ENCODE measurements around the gene SOX30. TPM values are rescaled to one million over a fixed set of nuclear protein-coding genes. Genes with fewer than 3 reads are reported as not detected.

Gene SOX30
- total RNA-seq, 4 donors from 2014 or later: 0.16 to 0.19 TPM; not detected in 2

DNA sequence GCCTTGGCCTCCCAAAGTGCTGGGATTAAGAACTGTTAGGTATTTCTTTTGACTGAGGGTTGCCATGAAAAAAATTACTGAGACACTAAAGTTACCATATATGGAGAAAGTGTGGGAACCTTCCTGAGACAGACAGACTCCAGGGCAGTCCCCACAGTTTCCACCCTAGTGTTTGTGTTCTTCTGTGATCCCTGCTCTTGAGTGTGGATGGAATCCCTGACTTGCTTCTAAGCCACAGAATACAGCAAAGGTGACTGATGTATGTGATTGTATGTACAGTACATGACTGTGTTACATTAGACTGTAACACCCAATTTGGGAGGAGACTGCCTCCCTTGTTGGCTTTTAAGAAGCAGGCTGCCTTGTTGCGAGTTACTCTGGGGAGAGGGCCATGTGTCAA, 52.0 kb downstream of the SOX30 start:
- ATAC-seq: no peak
- H3K27ac ChIP-seq: no peak overlapping the region
- TF ChIP-seq EP300 (IDR thresholded peaks at IDR 0.05): no peak
- no peak for TF ChIP-seq POLR2A (IDR thresholded peaks at IDR 0.05)

DNA sequence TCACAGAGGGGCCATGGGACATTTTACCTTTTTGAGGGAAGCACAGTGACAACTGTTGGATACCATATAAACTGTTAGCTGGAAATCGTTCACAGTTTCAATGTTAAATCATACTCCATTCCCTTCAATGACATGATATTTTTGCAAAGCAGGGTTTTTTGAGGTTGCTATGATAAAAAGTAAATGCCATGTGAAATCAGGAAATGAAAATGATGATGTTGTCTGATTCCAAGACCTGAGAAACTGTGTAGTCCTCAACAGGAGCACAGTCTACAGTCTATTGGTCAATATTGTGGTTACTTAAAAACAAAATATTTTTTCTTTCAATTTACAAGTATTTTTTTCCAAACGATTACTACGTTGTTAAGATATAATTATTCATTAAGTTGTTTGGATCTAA, 52.7 kb downstream of the SOX30 start:
- no peaks in the 10 kb centered on the region for H3K4me1 ChIP-seq
- no peaks in the 10 kb centered on the region for H3K36me3 ChIP-seq
- ATAC-seq: no peak
- H3K27me3 ChIP-seq: no peaks in the 10 kb centered on the region
- TF ChIP-seq EP300 (IDR thresholded peaks at IDR 0.05) (no peak), POLR2AphosphoS5 (IDR thresholded peaks at IDR 0.05) (no peak), POLR2A (IDR thresholded peaks at IDR 0.05) (no peak)
- TF ChIP-seq, protein P1, sequence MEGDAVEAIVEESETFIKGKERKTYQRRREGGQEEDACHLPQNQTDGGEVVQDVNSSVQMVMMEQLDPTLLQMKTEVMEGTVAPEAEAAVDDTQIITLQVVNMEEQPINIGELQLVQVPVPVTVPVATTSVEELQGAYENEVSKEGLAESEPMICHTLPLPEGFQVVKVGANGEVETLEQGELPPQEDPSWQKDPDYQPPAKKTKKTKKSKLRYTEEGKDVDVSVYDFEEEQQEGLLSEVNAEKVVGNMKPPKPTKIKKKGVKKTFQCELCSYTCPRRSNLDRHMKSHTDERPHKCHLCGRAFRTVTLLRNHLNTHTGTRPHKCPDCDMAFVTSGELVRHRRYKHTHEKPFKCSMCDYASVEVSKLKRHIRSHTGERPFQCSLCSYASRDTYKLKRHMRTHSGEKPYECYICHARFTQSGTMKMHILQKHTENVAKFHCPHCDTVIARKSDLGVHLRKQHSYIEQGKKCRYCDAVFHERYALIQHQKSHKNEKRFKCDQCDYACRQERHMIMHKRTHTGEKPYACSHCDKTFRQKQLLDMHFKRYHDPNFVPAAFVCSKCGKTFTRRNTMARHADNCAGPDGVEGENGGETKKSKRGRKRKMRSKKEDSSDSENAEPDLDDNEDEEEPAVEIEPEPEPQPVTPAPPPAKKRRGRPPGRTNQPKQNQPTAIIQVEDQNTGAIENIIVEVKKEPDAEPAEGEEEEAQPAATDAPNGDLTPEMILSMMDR (IDR thresholded peaks at IDR 0.05): no peak
- WGBS, 2 donors (ENCODE audit: low coverage in 1 of 2): 84 to 90% methylated on average over 3 of the region's 3 CpGs
- H3K27ac ChIP-seq: no peak overlapping the region
- no peaks in the 10 kb centered on the region for H3K9me3 ChIP-seq
- no peak overlapping the region for H3K4me3 ChIP-seq

More for the DNA sequence above, 52.0 kb downstream of the SOX30 start:
- Histone ChIP-seq H3K36me3 (no peaks in the 10 kb centered on the region), H3K4me1 (no peaks in the 10 kb centered on the region), H3K9me3 (no peaks in the 10 kb centered on the region), H3K27me3 (no peaks in the 10 kb centered on the region), H3K4me3 (no peak overlapping the region)
- WGBS, 2 donors (ENCODE audit: low coverage in 1 of 2): 100% methylated on average over 1 of the region's 1 CpG

DNA sequence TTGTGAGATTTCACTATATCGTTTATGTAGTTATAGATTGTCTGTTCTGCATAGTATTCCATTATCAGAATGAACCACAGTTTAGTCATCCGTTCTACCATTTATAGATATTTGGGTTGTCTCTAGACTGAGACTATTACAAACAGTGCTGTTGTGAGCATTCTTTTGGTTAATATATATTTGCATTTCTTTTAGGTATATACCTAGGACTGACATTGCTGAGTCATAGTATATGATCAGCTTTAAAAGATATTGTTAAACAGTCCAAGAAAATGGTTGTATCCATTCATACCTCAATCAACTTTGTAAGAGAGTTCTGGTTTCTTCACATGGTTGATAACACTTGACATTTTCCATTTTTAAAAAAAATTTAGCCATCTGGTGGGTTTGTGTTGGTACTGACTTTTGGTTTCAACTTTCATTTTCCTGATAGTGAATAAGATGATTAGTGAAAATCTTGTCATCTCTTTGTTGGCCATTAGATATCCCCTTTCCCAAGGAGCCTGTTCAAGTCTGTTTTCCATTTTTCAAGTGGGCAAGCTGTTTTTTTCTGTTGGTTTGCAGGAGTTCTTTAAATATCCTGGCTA, 53.8 kb downstream of the SOX30 start:
- WGBS, 2 donors (ENCODE audit: low coverage in 1 of 2): 61 to 83% methylated on average over 2 of the region's 2 CpGs
- TF ChIP-seq POLR2AphosphoS5 (IDR thresholded peaks at IDR 0.05) (no peak), POLR2A (IDR thresholded peaks at IDR 0.05) (no peak), EP300 (IDR thresholded peaks at IDR 0.05) (no peak)
- TF ChIP-seq, protein P1 (IDR thresholded peaks at IDR 0.05): no peak
- Histone ChIP-seq H3K9me3 (no peaks in the 10 kb centered on the region), H3K27ac (no peak overlapping the region), H3K4me3 (no peak overlapping the region), H3K27me3 (no peaks in the 10 kb centered on the region), H3K36me3 (no peaks in the 10 kb centered on the region), H3K4me1 (no peaks in the 10 kb centered on the region)
- no peak for ATAC-seq

DNA sequence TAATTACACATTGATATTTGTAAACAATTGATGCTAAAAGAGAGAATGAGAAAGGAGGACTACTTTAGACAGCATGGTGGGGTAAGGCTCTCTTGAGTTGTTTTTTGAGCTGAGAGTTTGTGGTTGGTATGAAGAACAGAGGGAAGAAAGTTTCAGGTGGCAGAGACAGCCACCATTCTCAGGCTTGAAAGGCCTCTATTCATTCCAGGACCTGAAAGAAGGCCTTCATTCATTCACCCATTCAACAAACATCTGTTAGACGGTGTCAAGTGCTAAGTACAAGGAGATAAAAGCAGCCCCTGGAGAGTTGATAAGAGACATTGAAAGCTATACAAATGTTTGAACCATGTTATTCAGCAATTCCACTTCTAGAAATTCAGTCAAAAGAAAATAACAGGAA, 55.0 kb downstream of the SOX30 start:
- H3K9me3 ChIP-seq: no peaks in the 10 kb centered on the region
- H3K36me3 ChIP-seq: no peaks in the 10 kb centered on the region
- H3K4me3 ChIP-seq: no peak overlapping the region
- no peak for TF ChIP-seq EP300 (IDR thresholded peaks at IDR 0.05)
- TF ChIP-seq POLR2AphosphoS5 (IDR thresholded peaks at IDR 0.05): no peak
- TF ChIP-seq, protein P1 (IDR thresholded peaks at IDR 0.05): no peak
- TF ChIP-seq POLR2A (IDR thresholded peaks at IDR 0.05): no peak
- H3K27ac ChIP-seq: no peak overlapping the region
- WGBS, 2 donors (ENCODE audit: low coverage in 1 of 2): 83 to 100% methylated on average over 1 of the region's 1 CpG
- H3K27me3 ChIP-seq: no peaks in the 10 kb centered on the region
- ATAC-seq: no peak
- H3K4me1 ChIP-seq: peaks cover 0 to 4% (median 0%) of the 10 kb centered on the region in 3 donors

DNA sequence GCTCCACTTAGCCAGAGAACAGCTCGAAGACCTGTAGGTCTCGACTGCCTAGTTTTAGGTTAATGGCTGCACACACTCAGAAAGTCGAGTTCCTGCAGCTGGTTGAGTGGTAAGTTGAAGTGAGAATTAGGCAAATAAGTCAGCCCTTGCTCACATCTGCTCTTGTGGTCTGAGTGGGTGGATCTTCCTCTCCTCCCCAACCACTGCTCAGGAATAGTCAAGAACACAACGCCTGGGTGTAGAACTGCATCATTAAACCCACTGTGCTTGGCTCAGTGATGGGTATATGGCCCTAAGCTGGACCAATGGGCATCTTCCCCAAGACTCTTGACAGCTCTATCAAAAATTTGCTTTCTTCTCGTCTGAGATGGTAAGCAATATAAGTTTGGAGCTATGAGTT, 55.8 kb downstream of the SOX30 start:
- H3K36me3 ChIP-seq: no peaks in the 10 kb centered on the region
- H3K4me1 ChIP-seq: peaks cover 0 to 4% (median 0%) of the 10 kb centered on the region in 3 donors
- no peak overlapping the region for H3K4me3 ChIP-seq
- no peak for ATAC-seq
- 83 to 93% methylated on average over 4 to 5 of the region's 5 CpGs for WGBS, 2 donors (ENCODE audit: low coverage in 1 of 2)
- H3K9me3 ChIP-seq: no peaks in the 10 kb centered on the region
- no peak overlapping the region for H3K27ac ChIP-seq
- H3K27me3 ChIP-seq: no peaks in the 10 kb centered on the region
- no peak for TF ChIP-seq POLR2A (IDR thresholded peaks at IDR 0.05)
- TF ChIP-seq, protein P1 (IDR thresholded peaks at IDR 0.05): no peak
- no peak for TF ChIP-seq POLR2AphosphoS5 (IDR thresholded peaks at IDR 0.05)
- TF ChIP-seq EP300 (IDR thresholded peaks at IDR 0.05): no peak

All from gastroesophageal sphincter (tissue), 4 donors.